T-cell (primary cell): Measurements from ENCODE around the gene MRPL39. TPM values are rescaled to one million over a fixed set of nuclear protein-coding genes. Genes with fewer than 3 reads are reported as not detected.
A peak's percentile ranks its signal among the peaks of the same experiment; 100 is the strongest.

Experiments used
- ATAC-seq, 4 experiments: fragments of 200-7000 bp in 3 of 4; fragments of 150-1000 bp in 1 of 4; cut with Tn5 transposase; replicated peaks in 1 of 4; 1 replicate in 3 of 4; 2 replicates in 1 of 4; pipeline ENCODE4 v1.10.0; 2021; ENCODE audit warnings: moderate library complexity in 3 of 4, mild to moderate bottlenecking in 2 of 4, moderate number of reproducible peaks in 1 of 4
- CTCF ChIA-PET, 2 donors: fragments of 300-600 bp; sonication (Branson Sonifier 250); formaldehyde crosslinking; loops; one replicate each; lab custom pipeline; 2022; ENCODE audit warnings: antibody characterized with exemption in 2 of 2; lab: Charles Lee
- POLR2A ChIA-PET, 2 donors: fragments of 300-600 bp; sonication (Branson Sonifier 250); formaldehyde crosslinking; loops; one replicate each; lab custom pipeline; 2022; ENCODE audit warnings: antibody characterized with exemption in 2 of 2; lab: Charles Lee
- DNase-seq, 35 experiments: peaks; one replicate each; pipeline versions ENCODE4 v3.0.0 to v3.0.0-alpha.2; 2013 to 2023
- H3K27ac ChIP-seq: one replicate; pipeline ENCODE4 v1.5.1; 2013; ENCODE audit warnings: low read length
- H3K27me3 ChIP-seq, 2 experiments: replicated peaks in 1 of 2; 1 replicate in 1 of 2; 2 replicates in 1 of 2; pipeline versions ENCODE4 v1.6.1 to v1.7.0; 2013; ENCODE audit warnings: low read length in 1 of 2, mixed read lengths in 1 of 2; ENCODE audit not compliant: control insufficient read depth in 2 of 2, insufficient read depth in 2 of 2; ENCODE audit errors: extremely low read depth in 1 of 2
- H3K36me3 ChIP-seq, 2 donors: 1 replicate in 1 of 2; 2 replicates in 1 of 2; pipeline versions ENCODE4 v1.6.1 to v1.7.0; 2013; ENCODE audit warnings: low read length in 1 of 2; ENCODE audit not compliant: control insufficient read depth in 2 of 2, insufficient read depth in 1 of 2; ENCODE audit errors: extremely low read depth in 1 of 2
- H3K4me1 ChIP-seq, 2 experiments: 1 replicate in 1 of 2; 2 replicates in 1 of 2; pipeline versions ENCODE4 v1.6.1 to v1.7.0; 2013; ENCODE audit warnings: low read length in 2 of 2, mixed read lengths in 1 of 2; ENCODE audit not compliant: insufficient read depth in 2 of 2, control insufficient read depth in 1 of 2; ENCODE audit errors: extremely low read depth in 1 of 2
- H3K4me3 ChIP-seq, 2 donors: 1 replicate in 1 of 2; 2 replicates in 1 of 2; pipeline versions ENCODE4 v1.5.1 to v1.7.0; 2013; ENCODE audit warnings: mild to moderate bottlenecking in 2 of 2, low read length in 1 of 2, moderate library complexity in 1 of 2; ENCODE audit not compliant: control insufficient read depth in 1 of 2; ENCODE audit errors: extremely low read depth in 1 of 2
- H3K9me3 ChIP-seq: 2 replicates; pipeline ENCODE4 v1.7.0; 2013
- H3K27ac Mint-ChIP-seq, 2 donors: one replicate each; pipeline ENCODE4 v1.8.0; 2020 to 2021; ENCODE audit warnings: mild to moderate bottlenecking in 2 of 2, mixed read lengths in 2 of 2
- H3K27me3 Mint-ChIP-seq, 2 donors: one replicate each; pipeline ENCODE4 v1.8.0; 2021 to 2022; ENCODE audit warnings: mixed read lengths in 2 of 2
- H3K36me3 Mint-ChIP-seq: one replicate; pipeline ENCODE4 v1.8.0; 2021; ENCODE audit warnings: mixed read lengths
- H3K4me1 Mint-ChIP-seq, 3 donors: one replicate each; pipeline ENCODE4 v1.8.0; 2020 to 2022; ENCODE audit warnings: mixed read lengths in 3 of 3, mild to moderate bottlenecking in 1 of 3
- H3K4me3 Mint-ChIP-seq, 3 donors: one replicate each; pipeline ENCODE4 v1.8.0; 2020 to 2022; ENCODE audit warnings: mild to moderate bottlenecking in 3 of 3, mixed read lengths in 3 of 3, moderate library complexity in 3 of 3
- H3K9me3 Mint-ChIP-seq, 3 donors: one replicate each; pipeline ENCODE4 v1.8.0; 2020 to 2022; ENCODE audit warnings: mixed read lengths in 3 of 3
- WGBS: methylation state at CpG from one replicate; pipeline ENCODE4 v1.1.5; 2013; ENCODE audit warnings: missing lambda C conversion rate; ENCODE audit not compliant: insufficient coverage; 5-methylcytosine and 5-hydroxymethylcytosine counted together
- total RNA-seq, 35 experiments: library from RNA in 6 of 35; stranded (reverse) in 6 of 35; fragments of 120-200 nt in 1 of 35; gene quantifications; one replicate each; pipeline versions ENCODE4 v1.2.1 to v1.2.4 and lab custom pipeline; 2013 to 2026

The MRPL39 gene
- total RNA-seq, 5 donors from 2014 or later (not counting 1 experiment from before 2014, with no cell fraction given), result 10.6 to 18.2 (median 14.8) TPM

DNA sequence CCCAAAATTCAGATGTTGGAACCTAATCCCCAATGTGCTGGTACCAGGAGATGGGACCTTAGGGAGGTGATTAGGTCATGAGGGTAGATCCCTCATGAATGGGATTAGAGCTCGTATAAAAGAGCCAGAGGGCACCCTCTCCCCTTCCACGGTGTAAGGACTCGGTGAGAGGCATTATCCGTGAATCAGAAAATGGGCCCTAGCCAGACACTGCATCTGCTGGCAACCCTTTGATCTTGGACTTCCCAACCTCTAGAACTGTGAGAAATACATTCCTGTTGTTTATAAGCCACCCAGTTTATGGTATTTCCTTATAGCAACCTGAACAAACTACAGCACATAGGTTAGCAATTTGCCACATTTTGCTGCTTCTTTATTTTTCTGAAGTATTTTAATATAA is 17.2 kb upstream of the MRPL39 start:
- no peak overlapping the region for H3K4me3 ChIP-seq
- Mint-ChIP-seq H3K4me1 (no peaks in the 10 kb centered on the region), H3K27ac (no peak overlapping the region), H3K27me3 (no peaks in the 10 kb centered on the region), H3K4me3 (no peak overlapping the region), H3K36me3 (no peaks in the 10 kb centered on the region), H3K9me3 (no peaks in the 10 kb centered on the region)
- no peaks in the 10 kb centered on the region for H3K36me3 ChIP-seq
- no peaks in the 10 kb centered on the region for H3K27me3 ChIP-seq
- H3K27ac ChIP-seq, result no peak overlapping the region
- ChIA-PET CTCF (interaction anchor here in 1 of 2 donors (0.7 to 1.0 kb wide), 2 partner anchors 12 to 16 kb away, joined by 3 read pairs; no protein-coding TSS in a partner anchor), POLR2A (no interaction called here)
- ATAC-seq, result no peak
- no peaks in the 10 kb centered on the region for H3K4me1 ChIP-seq
- DNase-seq, result no peak
- no peaks in the 10 kb centered on the region for H3K9me3 ChIP-seq
- 97% methylated on average over 4 of the region's 4 CpGs for WGBS

DNA sequence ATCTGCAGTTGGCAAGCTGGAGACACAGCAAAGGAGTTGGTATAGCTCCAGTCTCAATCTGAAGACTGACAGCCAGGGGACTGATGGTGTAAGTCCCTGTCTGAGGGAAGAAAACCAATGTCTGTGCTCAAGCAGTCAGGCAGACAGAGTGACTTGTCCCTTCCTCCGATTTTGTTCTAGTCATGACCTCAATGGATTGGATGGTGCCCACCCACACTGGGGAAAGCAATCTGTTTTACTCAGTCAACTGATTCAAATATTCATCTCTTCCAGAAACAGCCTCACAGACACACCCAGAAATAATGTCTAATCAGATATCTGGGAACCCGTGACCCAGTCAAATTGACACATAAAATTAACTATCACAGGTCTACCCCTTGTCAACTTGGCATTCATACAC is 11.9 kb upstream of the MRPL39 start:
- no peaks in the 10 kb centered on the region for H3K4me1 ChIP-seq
- ChIA-PET POLR2A (no interaction called here), CTCF (no interaction called here)
- no peak overlapping the region for H3K27ac ChIP-seq
- no peaks in the 10 kb centered on the region for H3K9me3 ChIP-seq
- 93% methylated on average over 2 of the region's 2 CpGs for WGBS
- no peaks in the 10 kb centered on the region for H3K36me3 Mint-ChIP-seq
- no peaks in the 10 kb centered on the region for H3K9me3 Mint-ChIP-seq
- H3K27ac Mint-ChIP-seq, result no peak overlapping the region
- DNase-seq (no peak), ATAC-seq (no peak)
- H3K36me3 ChIP-seq, result no peaks in the 10 kb centered on the region
- H3K4me1 Mint-ChIP-seq, result no peaks in the 10 kb centered on the region
- no peaks in the 10 kb centered on the region for H3K27me3 Mint-ChIP-seq
- H3K4me3 Mint-ChIP-seq, result no peak overlapping the region
- H3K27me3 ChIP-seq, result no peaks in the 10 kb centered on the region
- no peak overlapping the region for H3K4me3 ChIP-seq

DNA sequence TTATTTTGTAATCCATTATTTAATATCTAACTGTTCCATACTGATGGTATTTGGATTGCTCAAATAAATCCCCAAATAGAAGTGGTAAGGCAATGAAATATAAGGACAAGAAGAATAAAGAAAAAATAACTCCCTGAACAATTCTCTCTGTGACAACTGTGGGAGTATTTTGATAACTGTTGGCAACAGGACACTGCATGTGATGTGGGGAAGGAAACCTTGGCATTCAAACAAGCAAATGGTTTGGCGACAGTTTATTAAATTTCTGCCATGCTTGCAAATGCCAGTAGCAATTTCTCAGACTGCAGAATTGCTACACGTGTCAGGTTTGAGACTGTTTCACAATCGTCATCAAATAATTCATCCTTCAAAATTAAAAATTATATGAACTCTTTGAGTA is 8.6 kb upstream of the MRPL39 start:
- CTCF ChIA-PET, result interaction anchor here (0.6 to 1.4 kb wide), 2 partner anchors 11 to 92 kb away, joined by 3 read pairs; no protein-coding TSS in a partner anchor
- Histone ChIP-seq H3K27ac (no peak overlapping the region), H3K36me3 (no peaks in the 10 kb centered on the region), H3K27me3 (no peaks in the 10 kb centered on the region), H3K9me3 (no peaks in the 10 kb centered on the region), H3K4me1 (no peaks in the 10 kb centered on the region), H3K4me3 (no peak overlapping the region)
- H3K4me3 Mint-ChIP-seq, result no peak overlapping the region
- no peaks in the 10 kb centered on the region for H3K4me1 Mint-ChIP-seq
- no peaks in the 10 kb centered on the region for H3K36me3 Mint-ChIP-seq
- 100% methylated on average over 1 of the region's 3 CpGs for WGBS
- no peak for ATAC-seq
- no peak for DNase-seq
- no peaks in the 10 kb centered on the region for H3K27me3 Mint-ChIP-seq
- POLR2A ChIA-PET, result no interaction called here
- H3K27ac Mint-ChIP-seq, result no peak overlapping the region
- no peaks in the 10 kb centered on the region for H3K9me3 Mint-ChIP-seq

DNA sequence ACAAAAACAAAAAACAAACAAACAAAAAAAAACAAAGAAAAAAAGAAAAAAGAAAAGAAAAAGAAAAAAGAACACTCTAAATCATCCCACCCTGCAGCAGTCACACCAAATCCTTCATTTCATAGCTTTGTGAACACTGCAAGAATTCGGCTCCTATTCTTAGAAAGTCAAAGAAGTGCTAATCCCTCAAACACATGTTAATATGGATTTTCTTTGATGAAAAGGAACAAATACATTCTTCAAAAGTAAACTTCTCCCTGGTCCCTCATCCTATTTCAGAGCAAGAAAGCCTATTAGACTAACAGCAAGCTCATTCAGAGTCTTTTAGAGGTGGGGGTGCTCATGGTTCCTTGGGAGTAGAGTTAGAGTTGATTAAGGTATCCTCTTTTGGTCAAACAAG is 7.2 kb upstream of the MRPL39 start:
- H3K36me3 ChIP-seq, result no peaks in the 10 kb centered on the region
- H3K9me3 Mint-ChIP-seq, result no peaks in the 10 kb centered on the region
- H3K4me1 Mint-ChIP-seq, result no peaks in the 10 kb centered on the region
- no CpG with 5 or more reads among the region's 1 CpG for WGBS
- no peak overlapping the region for H3K27ac ChIP-seq
- ATAC-seq, result no peak
- no peaks in the 10 kb centered on the region for H3K27me3 Mint-ChIP-seq
- CTCF ChIA-PET, result no interaction called here
- POLR2A ChIA-PET, result interaction anchor here in 1 of 2 donors (0.8 kb wide), 1 partner anchor 8 kb away, joined by 8 read pairs; no protein-coding TSS in a partner anchor
- H3K36me3 Mint-ChIP-seq, result no peaks in the 10 kb centered on the region
- no peaks in the 10 kb centered on the region for H3K27me3 ChIP-seq
- no peaks in the 10 kb centered on the region for H3K9me3 ChIP-seq
- H3K4me3 Mint-ChIP-seq, result no peak overlapping the region
- no peak overlapping the region for H3K4me3 ChIP-seq
- H3K4me1 ChIP-seq, result no peaks in the 10 kb centered on the region
- no peak overlapping the region for H3K27ac Mint-ChIP-seq
- no peak for DNase-seq

DNA sequence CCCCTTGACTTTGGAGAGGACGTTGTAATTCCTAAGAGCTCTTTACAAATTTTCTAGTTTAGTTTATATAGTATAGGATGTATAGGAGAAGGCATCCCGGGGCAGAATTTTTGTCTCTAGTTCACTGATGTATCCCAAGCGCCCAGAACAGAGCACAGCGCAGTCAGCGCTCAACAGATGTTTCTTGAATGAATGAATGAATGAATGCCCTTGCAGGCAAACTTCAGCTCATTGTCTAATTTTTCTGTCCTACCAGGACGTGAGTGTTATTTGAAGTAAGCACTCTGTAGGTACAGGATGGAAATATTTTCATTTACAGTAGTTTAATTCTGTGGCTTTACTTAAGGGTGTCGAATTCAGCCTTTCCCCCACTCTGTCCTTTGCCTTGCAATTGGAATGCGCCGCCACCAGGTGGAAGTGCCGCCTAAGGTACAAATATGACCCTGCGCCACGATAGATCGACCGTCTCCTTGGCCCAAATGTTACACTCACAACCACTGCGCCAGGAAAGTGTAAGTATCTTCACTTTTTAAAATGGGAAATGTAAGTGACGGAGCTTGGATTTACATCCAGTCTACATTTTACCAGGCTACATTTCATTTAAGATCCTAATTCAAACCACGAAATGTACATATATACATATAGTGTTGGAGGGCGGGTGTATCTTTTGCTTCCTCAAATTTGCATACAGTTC is 910 bp upstream of the MRPL39 start:
- peaks cover 39 to 41% (median 40%) of the 10 kb centered on the region in 3 donors for H3K4me1 Mint-ChIP-seq
- CTCF ChIA-PET, result interaction anchor here (0.5 to 2.6 kb wide), 38 partner anchors 9 to 1109 kb away, joined by 3 to 21 read pairs (median 4); partner anchors contain the start of genes ATP5PF (in 2 of the 2), GABPA (in 2 of the 2) and JAM2 (in 1 of the 2)
- H3K9me3 Mint-ChIP-seq, result no peaks in the 10 kb centered on the region
- H3K27ac Mint-ChIP-seq, result peak overlapping the region; percentile 47 to 98
- H3K27me3 ChIP-seq, result no peaks in the 10 kb centered on the region
- POLR2A ChIA-PET, result interaction anchor here in 1 of 2 donors (0.6 kb wide), 1 partner anchor 45 kb away, joined by 15 read pairs; no protein-coding TSS in a partner anchor
- ATAC-seq, result peak; percentile 75 to 80 (median 76)
- H3K27me3 Mint-ChIP-seq, result no peaks in the 10 kb centered on the region
- peak overlapping the region; percentile 96 to 99 (median 99) for H3K4me3 Mint-ChIP-seq
- peak overlapping the region; percentile 82 to 95 for H3K4me3 ChIP-seq
- H3K36me3 Mint-ChIP-seq, result peaks cover 10% of the 10 kb centered on the region
- WGBS, result 0% methylated on average over 3 of the region's 18 CpGs
- H3K4me1 ChIP-seq, result peaks cover 12 to 23% of the 10 kb centered on the region in 2 experiments
- peak; percentile 53 to 88 (median 73) for DNase-seq
- peak overlapping the region; percentile 56 for H3K27ac ChIP-seq
- H3K9me3 ChIP-seq, result no peaks in the 10 kb centered on the region
- H3K36me3 ChIP-seq, result peaks cover 0 to 21% of the 10 kb centered on the region in 2 donors

DNA sequence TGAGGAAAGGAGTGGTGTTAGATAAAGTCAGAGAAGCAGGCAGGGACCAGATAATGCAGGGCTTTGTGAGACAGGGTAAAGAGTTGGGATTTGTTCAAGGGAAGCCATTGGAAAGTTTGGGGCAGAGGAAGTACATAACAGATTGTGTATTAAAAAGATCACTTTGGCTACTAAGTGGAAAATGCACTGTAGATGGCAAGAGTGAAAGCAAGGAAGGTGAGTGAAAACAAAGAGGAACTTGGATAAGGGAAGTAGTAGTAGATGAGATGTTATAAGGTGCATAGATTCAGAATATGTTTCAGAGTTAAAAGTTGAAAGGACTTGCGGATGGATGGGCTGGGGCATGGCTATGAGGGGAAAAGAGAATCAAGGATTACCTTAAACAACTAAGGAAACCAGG is 17.4 kb downstream of the MRPL39 start:
- no peaks in the 10 kb centered on the region for H3K27me3 Mint-ChIP-seq
- no CpG with 5 or more reads among the region's 1 CpG for WGBS

More for the DNA sequence above, 17.4 kb downstream of the MRPL39 start:
- no peak overlapping the region for H3K27ac ChIP-seq
- H3K9me3 ChIP-seq, result no peaks in the 10 kb centered on the region
- H3K4me3 ChIP-seq, result no peak overlapping the region
- Mint-ChIP-seq H3K4me3 (no peak overlapping the region), H3K9me3 (no peaks in the 10 kb centered on the region), H3K4me1 (peaks cover 6 to 26% (median 23%) of the 10 kb centered on the region in 3 donors), H3K36me3 (peaks cover 78% of the 10 kb centered on the region), H3K27ac (peak overlapping the region in 1 of 2 donors; percentile 1)
- H3K27me3 ChIP-seq, result no peaks in the 10 kb centered on the region
- H3K4me1 ChIP-seq, result peaks cover 0 to under 1% of the 10 kb centered on the region in 2 experiments
- ATAC-seq, result no peak
- peaks cover 6 to 71% of the 10 kb centered on the region in 2 donors for H3K36me3 ChIP-seq
- CTCF ChIA-PET, result interaction anchor here in 1 of 2 donors (0.5 kb wide), 1 partner anchor 291 kb away, joined by 3 read pairs; no protein-coding TSS in a partner anchor
- DNase-seq, result no peak
- POLR2A ChIA-PET, result interaction anchor here in 1 of 2 donors (0.6 kb wide), 1 partner anchor 13 kb away, joined by 4 read pairs; no protein-coding TSS in a partner anchor
